Stimulated activated naive CD8-positive, alpha-beta T cell treated with anti-CD3 and anti-CD28 coated beads, Interleukin-15, Interleukin-2, amounts not matched to agents 100 ng/mL and 50 ng/mL, for 24 hours (primary cell): Measurements from ENCODE around the gene KRTAP1-5.

ENCODE experiments used
- H3K27ac Mint-ChIP-seq: one replicate; pipeline ENCODE4 v1.8.0; 2021; ENCODE audit warnings: mild to moderate bottlenecking, mixed read lengths
- H3K27me3 Mint-ChIP-seq: one replicate; pipeline ENCODE4 v1.8.0; 2021; ENCODE audit warnings: mixed read lengths
- H3K36me3 Mint-ChIP-seq: one replicate; pipeline ENCODE4 v1.8.0; 2021; ENCODE audit warnings: low read depth, mixed read lengths
- H3K4me1 Mint-ChIP-seq: one replicate; pipeline ENCODE4 v1.8.0; 2021; ENCODE audit warnings: low read depth, mixed read lengths
- H3K4me3 Mint-ChIP-seq: one replicate; pipeline ENCODE4 v1.8.0; 2021; ENCODE audit warnings: mild to moderate bottlenecking, mixed read lengths
- H3K9me3 Mint-ChIP-seq: one replicate; pipeline ENCODE4 v1.8.0; 2021; ENCODE audit warnings: mixed read lengths

The KRTAP1-5 gene

DNA sequence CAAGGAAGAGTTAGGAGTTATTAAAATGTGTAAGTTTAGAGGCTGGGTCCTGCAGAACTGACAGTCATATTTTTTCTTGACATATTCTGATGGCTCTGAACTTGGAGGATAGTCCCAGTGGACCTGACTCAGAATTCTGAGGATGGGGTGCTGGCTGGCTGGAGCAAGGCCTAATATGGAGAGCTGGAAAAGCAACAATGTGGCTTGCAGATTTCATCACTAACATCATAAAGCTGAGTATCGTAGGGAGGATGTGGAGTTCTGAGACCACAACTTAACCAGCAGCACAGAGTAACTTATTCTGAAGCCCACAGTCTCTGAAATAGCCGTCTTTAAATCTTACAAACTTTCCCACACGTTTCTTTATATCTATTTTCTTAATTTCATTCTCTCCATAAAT, 2.3 kb downstream of the KRTAP1-5 start:
- Mint-ChIP-seq H3K27me3 (peaks cover 6% of the 10 kb centered on the region), H3K27ac (no peak overlapping the region), H3K4me3 (no peak overlapping the region), H3K36me3 (no peaks in the 10 kb centered on the region), H3K4me1 (no peaks in the 10 kb centered on the region), H3K9me3 (no peaks in the 10 kb centered on the region)

DNA sequence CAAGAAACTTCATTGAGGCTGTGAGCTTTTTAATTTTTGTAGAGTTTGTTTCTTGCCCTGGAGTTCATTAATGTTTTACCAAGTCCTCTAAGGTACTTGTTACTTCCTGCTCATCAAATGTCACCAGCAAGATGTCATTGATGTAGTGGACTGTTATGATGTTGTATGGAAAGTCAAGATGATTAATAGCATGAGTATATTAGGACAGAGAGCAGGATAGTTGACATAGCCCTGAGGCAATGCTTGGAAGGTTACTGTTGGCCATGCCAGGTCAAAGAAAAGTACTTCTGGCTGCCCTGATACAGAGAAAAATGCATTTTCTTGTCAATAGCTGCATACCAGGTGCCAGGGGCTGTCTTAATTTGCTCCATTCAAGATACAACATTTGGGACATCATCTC, 6.7 kb downstream of the KRTAP1-5 start:
- H3K4me3 Mint-ChIP-seq: no peak overlapping the region
- H3K9me3 Mint-ChIP-seq: no peaks in the 10 kb centered on the region
- H3K27me3 Mint-ChIP-seq: peaks cover 6% of the 10 kb centered on the region
- no peak overlapping the region for H3K27ac Mint-ChIP-seq
- no peaks in the 10 kb centered on the region for H3K4me1 Mint-ChIP-seq
- no peaks in the 10 kb centered on the region for H3K36me3 Mint-ChIP-seq

DNA sequence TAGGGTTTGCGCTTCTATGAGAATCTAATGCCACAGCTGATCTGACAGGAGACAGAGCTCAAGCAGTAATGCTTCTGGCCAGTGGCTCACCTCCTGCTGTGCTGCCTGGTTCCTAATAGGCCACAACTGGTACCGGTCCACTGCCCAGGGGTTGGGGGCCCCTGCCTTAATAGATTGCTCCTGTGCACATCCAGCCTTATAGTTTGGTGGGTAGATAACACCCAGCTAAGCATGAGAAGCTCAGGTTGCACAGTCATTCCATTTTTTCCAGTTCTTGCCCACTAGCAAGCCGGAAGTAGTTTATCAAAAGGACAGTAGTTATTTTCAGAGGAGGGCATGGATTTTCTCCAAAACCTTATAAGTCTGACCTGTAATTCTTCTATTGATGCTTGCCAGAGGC, 7.6 kb downstream of the KRTAP1-5 start:
- Mint-ChIP-seq H3K27me3 (peaks cover 6% of the 10 kb centered on the region), H3K4me1 (no peaks in the 10 kb centered on the region), H3K36me3 (no peaks in the 10 kb centered on the region), H3K4me3 (no peak overlapping the region), H3K27ac (no peak overlapping the region), H3K9me3 (no peaks in the 10 kb centered on the region)

DNA sequence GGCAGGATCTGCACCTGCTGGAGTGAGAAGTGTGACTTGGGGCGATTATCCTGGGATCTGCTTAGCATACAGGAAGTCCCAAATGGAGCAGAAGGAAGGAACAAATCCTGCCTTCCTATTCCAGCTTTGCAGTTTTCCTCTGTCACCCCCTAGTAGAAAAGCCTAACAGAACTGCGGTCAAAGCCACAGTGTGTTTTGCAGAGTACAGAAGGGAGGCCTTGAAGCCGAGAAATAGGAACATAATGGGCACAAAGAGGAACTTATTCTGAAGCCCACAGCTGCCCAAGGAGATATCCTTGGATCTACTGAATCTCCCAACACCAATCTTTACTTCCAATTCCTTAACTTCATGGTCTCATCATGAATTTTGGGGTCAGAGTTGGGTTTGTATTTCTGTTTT, 8.5 kb downstream of the KRTAP1-5 start:
- Mint-ChIP-seq H3K9me3 (no peaks in the 10 kb centered on the region), H3K27ac (no peak overlapping the region), H3K4me1 (no peaks in the 10 kb centered on the region), H3K36me3 (no peaks in the 10 kb centered on the region), H3K27me3 (peaks cover 6% of the 10 kb centered on the region), H3K4me3 (no peak overlapping the region)

DNA sequence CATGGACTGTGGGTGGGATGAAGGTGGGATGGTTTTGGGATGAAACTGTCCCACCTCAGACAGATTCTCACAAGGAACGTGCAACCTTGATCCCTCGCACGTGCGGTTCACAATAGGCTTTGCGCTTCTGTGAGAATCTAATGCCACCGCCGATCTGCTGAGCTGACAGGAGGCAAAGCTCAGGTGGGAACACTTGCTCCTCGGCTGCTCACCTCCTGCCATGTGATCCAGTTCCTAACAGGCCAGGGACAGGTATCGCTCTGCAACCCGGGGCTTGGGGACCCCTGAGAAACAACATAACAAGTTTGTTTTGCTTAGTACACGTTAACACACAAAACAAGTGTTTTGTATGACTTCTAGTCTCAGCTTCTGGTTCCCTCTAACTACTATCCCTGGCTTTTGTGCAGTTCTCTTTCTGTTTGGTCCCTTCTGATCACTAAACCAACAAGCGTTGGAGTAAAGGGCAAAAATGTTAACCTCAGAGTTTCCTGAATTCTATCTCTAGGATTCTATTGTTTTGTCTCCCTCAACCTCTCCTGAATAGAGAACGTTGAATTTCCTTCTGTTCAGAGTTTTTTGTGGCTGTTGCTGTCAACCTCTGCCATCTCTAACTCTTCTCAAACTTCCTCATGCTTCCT, 10.3 kb downstream of the KRTAP1-5 start:
- H3K4me1 Mint-ChIP-seq: no peaks in the 10 kb centered on the region
- peaks cover 6% of the 10 kb centered on the region for H3K27me3 Mint-ChIP-seq
- H3K36me3 Mint-ChIP-seq: no peaks in the 10 kb centered on the region
- H3K4me3 Mint-ChIP-seq: no peak overlapping the region
- H3K9me3 Mint-ChIP-seq: no peaks in the 10 kb centered on the region
- no peak overlapping the region for H3K27ac Mint-ChIP-seq

DNA sequence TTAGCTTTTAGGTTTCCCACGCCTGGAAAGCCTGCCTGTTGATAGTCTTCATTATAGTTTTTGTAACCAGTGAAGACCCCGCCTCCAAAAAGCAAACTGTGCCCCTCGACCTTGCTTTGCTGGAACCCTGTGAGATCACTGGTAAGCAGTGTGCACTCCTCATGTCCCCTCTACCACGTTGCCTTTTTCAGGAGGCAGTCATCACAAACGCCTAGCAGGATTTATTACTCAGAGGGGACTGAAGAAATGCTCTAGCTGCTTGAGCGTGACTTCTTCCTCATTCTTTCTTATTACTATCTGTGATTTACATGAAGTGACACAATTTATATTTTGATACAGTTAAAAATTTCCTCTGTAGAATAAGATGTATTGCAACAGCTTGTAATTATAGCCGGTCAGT, 11.6 kb downstream of the KRTAP1-5 start:
- no peaks in the 10 kb centered on the region for H3K9me3 Mint-ChIP-seq
- no peaks in the 10 kb centered on the region for H3K36me3 Mint-ChIP-seq
- no peak overlapping the region for H3K4me3 Mint-ChIP-seq
- peaks cover 6% of the 10 kb centered on the region for H3K27me3 Mint-ChIP-seq
- H3K27ac Mint-ChIP-seq: no peak overlapping the region
- H3K4me1 Mint-ChIP-seq: no peaks in the 10 kb centered on the region

DNA sequence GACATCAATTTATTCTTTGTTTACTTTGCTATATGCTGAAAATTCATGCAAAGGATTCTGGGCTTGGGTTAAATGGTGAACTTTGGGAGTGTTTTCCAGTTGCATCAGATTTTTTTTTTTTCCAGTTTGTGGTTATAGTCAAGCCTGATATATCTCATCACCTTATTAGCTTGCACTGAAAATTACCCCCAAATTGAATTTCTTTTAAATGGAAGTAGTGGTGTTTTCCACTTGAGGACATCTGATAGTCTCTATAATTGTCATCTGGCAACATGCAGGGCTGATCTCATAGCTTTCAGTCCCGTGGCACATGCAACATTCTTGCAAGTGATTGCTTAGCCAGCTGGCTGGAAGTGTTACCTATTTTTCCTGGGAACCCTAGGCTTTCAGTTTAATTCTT, 13.4 kb downstream of the KRTAP1-5 start:
- Mint-ChIP-seq H3K9me3 (no peaks in the 10 kb centered on the region), H3K27me3 (peaks cover 6% of the 10 kb centered on the region), H3K36me3 (no peaks in the 10 kb centered on the region), H3K4me3 (no peak overlapping the region), H3K27ac (no peak overlapping the region), H3K4me1 (no peaks in the 10 kb centered on the region)

DNA sequence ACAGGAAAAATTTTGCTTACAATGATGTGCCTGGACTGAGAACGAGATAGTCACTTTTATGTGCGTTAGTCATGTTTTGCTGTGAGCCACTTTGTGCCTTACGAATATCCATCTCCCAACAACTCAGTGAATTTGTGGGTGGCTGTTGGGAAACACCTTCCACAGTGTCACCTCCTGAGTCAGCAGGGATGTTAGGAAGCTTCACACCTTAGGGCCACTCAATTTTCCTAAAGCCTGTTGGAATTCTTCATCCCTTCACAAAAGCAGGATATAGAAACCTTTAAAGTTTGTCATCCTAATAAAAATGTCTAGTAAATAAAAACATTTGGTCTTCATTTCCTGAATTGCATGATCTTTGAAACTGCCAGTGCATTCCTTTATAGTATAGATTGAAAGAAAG, 13.8 kb downstream of the KRTAP1-5 start:
- H3K36me3 Mint-ChIP-seq: no peaks in the 10 kb centered on the region
- H3K4me1 Mint-ChIP-seq: no peaks in the 10 kb centered on the region
- peaks cover 6% of the 10 kb centered on the region for H3K27me3 Mint-ChIP-seq
- H3K27ac Mint-ChIP-seq: no peak overlapping the region
- no peak overlapping the region for H3K4me3 Mint-ChIP-seq
- no peaks in the 10 kb centered on the region for H3K9me3 Mint-ChIP-seq

DNA sequence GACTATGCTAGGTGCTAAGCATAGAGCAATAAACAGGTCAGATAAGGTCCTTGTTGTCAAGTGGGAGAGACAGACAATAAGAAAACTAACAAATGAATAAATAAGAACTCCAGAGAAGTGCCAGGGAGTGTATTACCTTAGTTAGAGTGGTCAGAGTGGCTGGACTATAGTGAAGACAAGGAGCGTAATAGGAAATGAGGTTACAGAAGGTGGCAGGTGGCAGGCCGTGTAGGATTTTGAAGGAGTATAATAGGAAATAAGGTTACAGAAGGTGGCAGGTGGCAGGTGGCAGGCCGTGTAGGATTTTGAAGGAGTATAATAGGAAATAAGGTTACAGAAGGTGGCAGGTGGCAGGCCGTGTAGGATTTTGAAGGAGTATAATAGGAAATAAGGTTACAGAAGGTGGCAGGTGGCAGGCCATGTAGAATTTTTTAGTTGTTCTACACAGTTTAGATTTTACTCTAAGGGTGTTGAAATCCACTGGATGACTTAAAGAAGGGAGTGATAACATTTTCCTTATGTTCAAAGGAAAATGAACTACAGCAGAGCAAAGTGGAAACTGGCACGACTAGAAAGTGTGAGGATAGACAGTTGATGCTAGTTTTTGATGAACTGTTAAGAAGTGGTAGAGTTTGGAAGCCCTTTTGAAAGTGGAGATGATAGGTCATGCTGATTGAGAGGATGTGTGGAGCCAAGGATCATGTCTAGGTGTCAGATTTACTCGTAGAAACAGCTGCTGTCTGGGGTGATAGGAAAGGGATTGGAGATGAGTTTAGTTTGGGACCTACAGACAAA, 14.5 kb downstream of the KRTAP1-5 start:
- Mint-ChIP-seq H3K4me1 (no peaks in the 10 kb centered on the region), H3K27me3 (peaks cover 6% of the 10 kb centered on the region), H3K4me3 (no peak overlapping the region), H3K9me3 (no peaks in the 10 kb centered on the region), H3K27ac (no peak overlapping the region), H3K36me3 (no peaks in the 10 kb centered on the region)

DNA sequence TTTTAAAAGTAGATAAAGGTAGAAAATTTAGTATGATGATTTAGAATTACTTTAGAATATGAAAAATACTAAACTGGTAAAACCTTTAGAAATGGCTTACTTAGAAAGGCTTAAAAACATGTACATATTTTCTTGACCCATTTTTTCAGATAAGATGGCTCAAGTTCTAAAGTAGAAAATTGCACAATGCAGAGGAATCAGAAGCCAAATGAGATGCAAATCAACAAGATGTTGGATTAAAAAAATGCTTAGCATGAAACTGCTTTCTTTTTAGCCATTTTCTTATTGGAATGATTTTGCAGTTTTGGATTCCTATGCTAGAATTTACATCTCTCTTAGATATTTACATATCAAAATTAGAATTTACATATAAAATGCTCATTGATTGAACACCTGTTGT, 16.6 kb downstream of the KRTAP1-5 start:
- Mint-ChIP-seq H3K27ac (no peak overlapping the region), H3K27me3 (peaks cover 1% of the 10 kb centered on the region), H3K4me1 (no peaks in the 10 kb centered on the region), H3K4me3 (no peak overlapping the region), H3K9me3 (no peaks in the 10 kb centered on the region), H3K36me3 (no peaks in the 10 kb centered on the region)

DNA sequence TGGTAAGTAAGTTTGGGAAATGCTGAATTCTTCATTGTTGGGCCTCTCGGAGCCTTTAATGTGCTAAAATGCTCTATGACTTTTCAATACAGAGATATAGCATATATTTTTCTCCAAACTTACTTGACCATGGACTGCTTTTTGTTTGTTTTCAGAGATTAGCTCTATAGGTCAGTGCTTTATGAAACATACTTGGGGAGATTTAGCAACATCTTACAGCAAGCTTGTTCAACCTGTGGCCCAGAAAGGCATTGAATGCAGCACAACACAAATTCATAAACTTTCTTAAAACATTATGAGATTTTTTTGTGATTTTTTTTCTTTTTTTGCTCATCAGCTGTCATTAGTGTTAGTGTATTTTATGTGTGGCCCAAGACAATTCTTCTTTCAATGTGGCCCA, 17.1 kb downstream of the KRTAP1-5 start:
- Mint-ChIP-seq H3K9me3 (no peaks in the 10 kb centered on the region), H3K4me1 (no peaks in the 10 kb centered on the region), H3K27ac (no peak overlapping the region), H3K4me3 (no peak overlapping the region), H3K36me3 (no peaks in the 10 kb centered on the region), H3K27me3 (no peaks in the 10 kb centered on the region)

DNA sequence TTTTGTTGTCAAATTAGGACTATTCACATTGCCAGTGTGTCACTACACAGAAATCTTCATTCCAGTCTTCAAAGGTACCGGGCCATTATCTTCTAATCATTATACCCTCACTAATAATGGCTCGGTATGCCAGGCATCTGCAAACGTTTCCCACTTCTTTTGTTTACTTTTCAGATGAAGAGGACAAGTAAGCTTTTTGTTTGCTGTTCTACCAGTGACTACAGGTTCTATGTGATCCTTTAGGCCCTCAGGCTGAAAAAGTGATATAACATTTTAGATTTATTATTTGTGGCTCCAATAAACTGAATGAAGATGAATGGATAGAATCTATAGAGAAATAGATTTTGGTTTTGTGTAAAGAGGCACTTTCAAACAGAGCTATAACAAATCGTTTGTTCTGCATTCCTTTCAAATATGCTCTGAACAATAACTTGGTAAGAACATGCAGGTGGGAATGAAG, 17.7 kb downstream of the KRTAP1-5 start:
- Mint-ChIP-seq H3K4me1 (no peaks in the 10 kb centered on the region), H3K4me3 (no peak overlapping the region), H3K9me3 (no peaks in the 10 kb centered on the region), H3K36me3 (no peaks in the 10 kb centered on the region), H3K27me3 (no peaks in the 10 kb centered on the region), H3K27ac (no peak overlapping the region)

DNA sequence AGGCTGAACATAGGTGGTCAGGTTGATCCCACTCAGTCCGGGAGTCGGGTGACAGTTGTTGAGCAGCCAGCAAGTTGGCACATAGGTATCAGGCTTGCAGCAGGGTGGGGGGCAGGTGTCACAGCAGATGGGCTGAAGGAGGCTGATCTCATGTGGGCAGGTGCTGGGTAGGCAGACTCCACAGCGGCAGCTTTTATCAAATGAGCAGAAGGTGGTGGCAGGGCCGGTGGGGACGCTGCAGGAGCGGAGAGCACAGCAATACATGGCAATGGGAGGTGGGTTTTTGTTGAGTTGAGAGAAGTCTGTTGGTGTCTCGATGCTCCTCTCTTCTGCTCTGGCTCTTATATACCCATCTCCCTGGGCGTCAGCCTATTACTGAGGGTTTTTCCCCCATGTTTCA, 18.2 kb downstream of the KRTAP1-5 start, which contains the start of gene KRTAP3-1:
Gene KRTAP3-1, minus strand, starts transcription at position 318 of the 400 bp plus-strand sequence. Its CDS starts 54 bp downstream, at position 264.
- no peaks in the 10 kb centered on the region for H3K4me1 Mint-ChIP-seq
- no peaks in the 10 kb centered on the region for H3K36me3 Mint-ChIP-seq
- no peaks in the 10 kb centered on the region for H3K9me3 Mint-ChIP-seq
- H3K27me3 Mint-ChIP-seq: peaks cover 4% of the 10 kb centered on the region
- no peak within 1 kb of the TSS for H3K4me3 Mint-ChIP-seq
- H3K27ac Mint-ChIP-seq: no peak within 1 kb of the TSS

DNA sequence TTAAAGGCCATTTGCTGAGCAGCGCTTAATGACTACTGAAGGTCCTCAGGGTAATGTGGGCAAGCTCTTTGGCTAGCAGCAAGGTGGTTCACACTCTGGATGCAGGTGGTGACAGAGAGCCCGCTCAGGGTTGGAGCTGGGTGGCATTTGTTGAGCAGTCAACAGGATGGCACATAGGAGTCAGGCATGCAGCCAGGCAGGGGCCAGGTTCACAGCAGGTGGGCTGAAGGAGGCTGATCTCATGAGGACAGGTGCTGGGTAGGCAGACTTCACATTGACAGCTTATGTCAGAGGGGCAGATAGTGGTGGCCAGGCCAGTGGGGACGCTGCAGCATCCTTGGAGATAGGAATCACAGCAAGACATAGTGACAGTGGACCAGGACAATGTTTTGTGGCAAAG, 22.6 kb downstream of the KRTAP1-5 start:
- Mint-ChIP-seq H3K27ac (no peak overlapping the region), H3K27me3 (peaks cover 20% of the 10 kb centered on the region), H3K36me3 (no peaks in the 10 kb centered on the region), H3K4me1 (no peaks in the 10 kb centered on the region), H3K9me3 (no peaks in the 10 kb centered on the region), H3K4me3 (no peak overlapping the region)

DNA sequence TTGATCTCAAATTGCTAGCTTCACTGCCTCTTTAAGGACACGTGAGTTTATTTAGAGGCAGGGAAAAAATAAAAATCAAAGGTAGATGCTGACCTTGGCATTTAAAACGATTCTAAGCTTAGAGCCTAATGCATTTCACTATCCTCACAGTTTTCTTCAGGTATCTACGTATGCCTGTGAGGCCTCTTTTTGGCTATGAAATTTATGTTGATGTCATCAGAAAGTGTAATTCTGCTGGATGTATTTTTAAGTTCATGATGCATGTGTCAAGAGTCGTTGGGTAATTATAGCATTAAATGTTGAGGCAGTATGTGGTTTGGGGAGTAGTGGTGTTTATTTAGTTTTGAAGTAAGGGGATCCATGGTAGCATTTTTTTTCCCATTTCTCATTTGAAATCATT, 23.1 kb downstream of the KRTAP1-5 start:
- H3K27ac Mint-ChIP-seq: no peak overlapping the region
- no peak overlapping the region for H3K4me3 Mint-ChIP-seq
- H3K4me1 Mint-ChIP-seq: no peaks in the 10 kb centered on the region

DNA sequence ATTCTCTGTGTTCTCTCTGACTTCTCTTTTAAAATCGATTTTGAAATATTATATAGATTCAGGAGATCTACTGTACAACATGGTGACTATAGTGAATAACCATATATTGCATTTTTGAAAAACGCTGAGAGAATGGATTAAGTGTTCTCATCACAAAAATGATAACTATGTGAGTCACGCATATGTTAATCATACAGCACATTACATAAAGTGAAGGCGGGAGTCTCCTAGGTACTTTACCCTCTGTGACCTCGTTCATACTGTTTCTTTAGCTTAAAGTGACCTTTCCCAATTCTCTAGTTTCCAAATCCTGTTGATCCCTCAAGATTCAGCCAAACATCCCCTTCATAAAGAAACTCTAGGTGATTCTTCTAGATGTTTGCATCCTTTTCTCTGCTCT, 24.2 kb downstream of the KRTAP1-5 start:
- H3K9me3 Mint-ChIP-seq: no peaks in the 10 kb centered on the region
- H3K36me3 Mint-ChIP-seq: no peaks in the 10 kb centered on the region
- H3K27me3 Mint-ChIP-seq: peaks cover 33% of the 10 kb centered on the region
- no peaks in the 10 kb centered on the region for H3K4me1 Mint-ChIP-seq
- H3K27ac Mint-ChIP-seq: no peak overlapping the region
- no peak overlapping the region for H3K4me3 Mint-ChIP-seq

More for the DNA sequence above, 23.1 kb downstream of the KRTAP1-5 start:
- Mint-ChIP-seq H3K27me3 (peaks cover 24% of the 10 kb centered on the region), H3K36me3 (no peaks in the 10 kb centered on the region), H3K9me3 (no peaks in the 10 kb centered on the region)
